Measurements from ENCODE around the gene OTOG.

OTOG gene

GRCh38 chr11:17600316-17601255 is 53.5 kb downstream of the OTOG start:
- H3K9me3 ChIP-seq (ENCODE audit: control insufficient read depth, insufficient read depth, low read length) = no peaks in the 10 kb centered on the region
- no peaks in the 10 kb centered on the region for H3K36me3 ChIP-seq (ENCODE audit: insufficient read depth, low read length)
- no peaks in the 10 kb centered on the region for H3K4me1 ChIP-seq (ENCODE audit: insufficient read depth, low read length)
- H3K9ac ChIP-seq (ENCODE audit: low read depth, low read length) = no peak overlapping the region

- H3K4me1 ChIP-seq (ENCODE audit: insufficient read depth, low read length) = no peaks in the 10 kb centered on the region
- no peak overlapping the region for H3K9ac ChIP-seq (ENCODE audit: low read depth, low read length)
- H3K36me3 ChIP-seq (ENCODE audit: insufficient read depth, low read length) = no peaks in the 10 kb centered on the region
- no peaks in the 10 kb centered on the region for H3K9me3 ChIP-seq (ENCODE audit: control insufficient read depth, insufficient read depth, low read length)
Observed at GRCh38 chr11:17601256-17601671, 54.2 kb downstream of the OTOG start.

GRCh38 chr11:17601676-17602075 is 54.6 kb downstream of the OTOG start:
- Histone ChIP-seq H3K9me3 (ENCODE audit: control insufficient read depth, insufficient read depth, low read length) (no peaks in the 10 kb centered on the region), H3K36me3 (ENCODE audit: insufficient read depth, low read length) (no peaks in the 10 kb centered on the region), H3K4me1 (ENCODE audit: insufficient read depth, low read length) (no peaks in the 10 kb centered on the region), H3K9ac (ENCODE audit: low read depth, low read length) (no peak overlapping the region)

GRCh38 chr11:17602105-17603001 is 55.3 kb downstream of the OTOG start:
- Histone ChIP-seq H3K9me3 (ENCODE audit: control insufficient read depth, insufficient read depth, low read length) (no peaks in the 10 kb centered on the region), H3K36me3 (ENCODE audit: insufficient read depth, low read length) (no peaks in the 10 kb centered on the region), H3K4me1 (ENCODE audit: insufficient read depth, low read length) (no peaks in the 10 kb centered on the region), H3K9ac (ENCODE audit: low read depth, low read length) (no peak overlapping the region)

GRCh38 chr11:17603056-17603825 is 56.2 kb downstream of the OTOG start:
- Histone ChIP-seq H3K9me3 (ENCODE audit: control insufficient read depth, insufficient read depth, low read length) (no peaks in the 10 kb centered on the region), H3K4me1 (ENCODE audit: insufficient read depth, low read length) (no peaks in the 10 kb centered on the region), H3K9ac (ENCODE audit: low read depth, low read length) (no peak overlapping the region), H3K36me3 (ENCODE audit: insufficient read depth, low read length) (no peaks in the 10 kb centered on the region)

- Histone ChIP-seq H3K9me3 (ENCODE audit: control insufficient read depth, insufficient read depth, low read length) (no peaks in the 10 kb centered on the region), H3K9ac (ENCODE audit: low read depth, low read length) (no peak overlapping the region), H3K4me1 (ENCODE audit: insufficient read depth, low read length) (no peaks in the 10 kb centered on the region), H3K36me3 (ENCODE audit: insufficient read depth, low read length) (no peaks in the 10 kb centered on the region)
Observed at GRCh38 chr11:17604201-17604914, 57.3 kb downstream of the OTOG start.

- no peak overlapping the region for H3K9ac ChIP-seq (ENCODE audit: low read depth, low read length)
- H3K4me1 ChIP-seq (ENCODE audit: insufficient read depth, low read length) = no peaks in the 10 kb centered on the region
- H3K9me3 ChIP-seq (ENCODE audit: control insufficient read depth, insufficient read depth, low read length) = no peaks in the 10 kb centered on the region
- no peaks in the 10 kb centered on the region for H3K36me3 ChIP-seq (ENCODE audit: insufficient read depth, low read length)
Observed at GRCh38 chr11:17604915-17605233, 57.8 kb downstream of the OTOG start.

GRCh38 chr11:17605651-17606122 is 58.6 kb downstream of the OTOG start:
- no peaks in the 10 kb centered on the region for H3K4me1 ChIP-seq (ENCODE audit: insufficient read depth, low read length)
- no peak overlapping the region for H3K9ac ChIP-seq (ENCODE audit: low read depth, low read length)
- H3K36me3 ChIP-seq (ENCODE audit: insufficient read depth, low read length) = no peaks in the 10 kb centered on the region
- H3K9me3 ChIP-seq (ENCODE audit: control insufficient read depth, insufficient read depth, low read length) = no peaks in the 10 kb centered on the region

GRCh38 chr11:17606233-17607082 is 59.4 kb downstream of the OTOG start:
- Histone ChIP-seq H3K4me1 (ENCODE audit: insufficient read depth, low read length) (no peaks in the 10 kb centered on the region), H3K9me3 (ENCODE audit: control insufficient read depth, insufficient read depth, low read length) (no peaks in the 10 kb centered on the region), H3K36me3 (ENCODE audit: insufficient read depth, low read length) (no peaks in the 10 kb centered on the region), H3K9ac (ENCODE audit: low read depth, low read length) (no peak overlapping the region)

- no peaks in the 10 kb centered on the region for H3K4me1 ChIP-seq (ENCODE audit: insufficient read depth, low read length)
- no peaks in the 10 kb centered on the region for H3K36me3 ChIP-seq (ENCODE audit: insufficient read depth, low read length)
- H3K9me3 ChIP-seq (ENCODE audit: control insufficient read depth, insufficient read depth, low read length) = no peaks in the 10 kb centered on the region
- H3K9ac ChIP-seq (ENCODE audit: low read depth, low read length) = no peak overlapping the region
Observed at GRCh38 chr11:17607083-17607429, 60.0 kb downstream of the OTOG start.

- no peaks in the 10 kb centered on the region for H3K4me1 ChIP-seq (ENCODE audit: insufficient read depth, low read length)
- H3K36me3 ChIP-seq (ENCODE audit: insufficient read depth, low read length) = no peaks in the 10 kb centered on the region
- no peak overlapping the region for H3K9ac ChIP-seq (ENCODE audit: low read depth, low read length)
- no peaks in the 10 kb centered on the region for H3K9me3 ChIP-seq (ENCODE audit: control insufficient read depth, insufficient read depth, low read length)
Observed at GRCh38 chr11:17607591-17608570, 60.8 kb downstream of the OTOG start.

- H3K4me1 ChIP-seq (ENCODE audit: insufficient read depth, low read length) = no peaks in the 10 kb centered on the region
- H3K9ac ChIP-seq (ENCODE audit: low read depth, low read length) = no peak overlapping the region
- H3K36me3 ChIP-seq (ENCODE audit: insufficient read depth, low read length) = no peaks in the 10 kb centered on the region
- H3K9me3 ChIP-seq (ENCODE audit: control insufficient read depth, insufficient read depth, low read length) = no peaks in the 10 kb centered on the region
Observed at GRCh38 chr11:17608821-17609220, 61.8 kb downstream of the OTOG start.
